AG09319 (cell line): ENCODE measurements around the gene PPIC.

Experiments
- DNase-seq: peaks from one replicate; pipeline ENCODE4 v3.0.0-alpha.2; 2010; ENCODE audit warnings: low read depth; ENCODE audit errors: extremely low read depth
- TF ChIP-seq, protein P1 (sequence below): IDR thresholded peaks from 2 replicates; pipeline ENCODE4 v1.5.1; 2011; ENCODE audit warnings: low read depth, mild to moderate bottlenecking, inconsistent platforms, low read length, moderate library complexity

PPIC gene

DNA sequence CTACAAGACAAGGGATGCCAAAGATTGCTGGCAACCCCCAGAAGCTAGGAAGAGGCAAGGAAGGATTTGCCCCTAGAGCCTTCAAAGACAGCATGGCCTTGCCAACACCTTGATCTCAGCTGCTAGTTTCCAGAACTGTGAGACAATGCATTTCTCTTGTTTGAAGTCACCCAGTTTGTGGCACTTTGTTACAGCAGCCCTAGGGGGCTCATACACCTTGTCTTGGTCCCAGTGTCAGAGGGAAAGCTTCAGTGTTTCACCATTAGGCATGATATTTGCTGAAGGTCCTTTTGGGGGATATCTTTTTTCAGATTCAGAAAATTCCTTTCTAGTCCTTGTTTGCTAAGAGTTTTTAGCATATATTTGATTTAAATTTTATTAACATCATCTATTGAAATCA lies 3.1 kb upstream of the PPIC start:
- TF ChIP-seq, protein P1, sequence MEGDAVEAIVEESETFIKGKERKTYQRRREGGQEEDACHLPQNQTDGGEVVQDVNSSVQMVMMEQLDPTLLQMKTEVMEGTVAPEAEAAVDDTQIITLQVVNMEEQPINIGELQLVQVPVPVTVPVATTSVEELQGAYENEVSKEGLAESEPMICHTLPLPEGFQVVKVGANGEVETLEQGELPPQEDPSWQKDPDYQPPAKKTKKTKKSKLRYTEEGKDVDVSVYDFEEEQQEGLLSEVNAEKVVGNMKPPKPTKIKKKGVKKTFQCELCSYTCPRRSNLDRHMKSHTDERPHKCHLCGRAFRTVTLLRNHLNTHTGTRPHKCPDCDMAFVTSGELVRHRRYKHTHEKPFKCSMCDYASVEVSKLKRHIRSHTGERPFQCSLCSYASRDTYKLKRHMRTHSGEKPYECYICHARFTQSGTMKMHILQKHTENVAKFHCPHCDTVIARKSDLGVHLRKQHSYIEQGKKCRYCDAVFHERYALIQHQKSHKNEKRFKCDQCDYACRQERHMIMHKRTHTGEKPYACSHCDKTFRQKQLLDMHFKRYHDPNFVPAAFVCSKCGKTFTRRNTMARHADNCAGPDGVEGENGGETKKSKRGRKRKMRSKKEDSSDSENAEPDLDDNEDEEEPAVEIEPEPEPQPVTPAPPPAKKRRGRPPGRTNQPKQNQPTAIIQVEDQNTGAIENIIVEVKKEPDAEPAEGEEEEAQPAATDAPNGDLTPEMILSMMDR = no peak

DNA sequence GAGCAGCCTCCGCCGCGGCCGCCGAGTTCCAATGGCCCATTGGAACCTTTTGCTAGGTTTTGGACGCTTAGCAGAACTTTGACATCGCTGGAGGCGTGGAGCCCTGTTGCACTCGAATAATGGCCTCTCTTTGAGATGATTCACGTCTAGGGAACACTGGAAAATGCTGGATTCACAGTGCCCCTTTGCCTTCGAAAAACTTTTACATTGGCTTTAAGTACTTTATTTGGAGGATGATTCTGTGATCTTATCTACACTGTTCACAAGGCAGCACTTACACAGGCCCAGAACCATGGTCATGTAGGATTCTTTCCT lies 536 bp upstream of the PPIC start:
- TF ChIP-seq, protein P1 = no peak
- no peak for DNase-seq

More for the DNA sequence above, 3.1 kb upstream of the PPIC start:
- DNase-seq = no peak

DNA sequence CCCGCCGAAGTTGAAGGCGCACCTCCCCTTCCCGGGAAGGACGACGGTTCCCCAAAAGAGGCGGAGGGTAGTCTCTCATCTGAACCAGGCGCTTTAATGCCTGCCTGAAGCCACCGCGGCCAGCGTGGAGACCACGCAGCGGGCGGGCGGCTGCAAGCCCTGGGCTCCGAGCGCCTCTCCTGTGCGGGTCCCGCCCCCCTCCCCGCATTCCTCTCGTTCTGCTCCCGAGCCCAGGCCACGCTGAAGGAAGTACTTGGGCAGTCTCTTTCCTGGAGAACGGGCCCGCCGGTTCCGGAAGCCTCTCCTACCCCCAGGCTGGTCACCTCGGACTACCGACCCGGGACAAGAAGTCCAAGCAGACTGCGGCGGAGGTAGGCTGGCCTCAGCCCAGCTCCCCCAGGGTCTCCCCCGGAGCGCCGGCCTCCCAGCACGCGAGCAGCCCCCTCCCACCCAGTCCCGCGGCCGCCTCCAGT lies 571 bp downstream of the PPIC start:
- DNase-seq = no peak
- TF ChIP-seq, protein P1 = no peak

DNA sequence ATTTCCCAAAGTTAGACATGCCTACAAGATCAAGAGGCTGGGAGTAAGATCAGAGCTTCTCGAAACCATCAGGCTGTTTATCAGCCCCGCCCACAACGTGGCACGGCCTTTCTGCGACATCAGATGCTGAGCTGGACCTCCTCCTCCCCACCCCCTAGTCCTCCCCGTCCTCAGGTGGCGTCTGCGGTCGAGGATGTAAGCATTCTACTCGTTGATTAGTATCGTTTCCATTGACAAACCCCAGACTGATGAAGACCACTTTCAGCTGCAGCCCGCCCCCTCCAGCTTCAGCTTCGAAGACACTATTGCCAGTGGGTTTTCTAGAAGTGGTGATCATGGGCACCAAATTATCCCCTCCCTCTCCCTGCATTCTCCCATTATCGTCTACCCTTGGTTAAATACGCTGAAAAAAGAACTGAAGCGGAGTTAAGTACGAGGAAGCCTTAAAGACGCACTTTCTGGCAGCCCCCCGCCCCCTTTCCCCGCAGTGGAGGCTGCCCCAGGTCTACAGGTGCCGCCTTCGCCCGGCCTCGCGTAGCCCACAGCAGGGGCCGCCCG lies 1.1 kb downstream of the PPIC start:
- DNase-seq = no peak
- TF ChIP-seq, protein P1 = peak; percentile 16

DNA sequence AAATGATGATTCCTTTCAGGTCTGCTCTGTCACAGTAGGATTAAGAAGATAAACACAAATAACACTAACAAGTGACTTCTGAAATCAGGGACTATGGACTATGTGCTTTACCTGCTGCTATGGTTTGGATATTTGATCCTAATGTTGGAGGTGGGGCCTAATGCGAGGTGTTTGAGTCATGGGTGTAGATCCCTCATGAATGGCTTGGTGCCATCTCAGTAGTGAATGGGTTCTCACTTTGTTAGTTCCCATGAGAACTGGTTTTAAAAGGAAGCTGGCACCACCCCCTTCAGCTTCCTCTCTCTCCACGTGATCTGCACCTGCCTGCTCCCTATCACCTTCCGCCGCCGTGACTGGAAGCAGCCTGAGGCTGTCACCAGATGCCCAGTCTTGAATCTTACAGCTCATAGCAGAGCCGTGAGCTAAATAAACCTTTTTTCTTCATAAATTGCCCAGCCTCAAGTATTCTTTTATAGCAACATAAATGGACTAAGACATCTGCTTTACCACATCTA lies 3.3 kb downstream of the PPIC start:
- no peak for DNase-seq
- TF ChIP-seq, protein P1 = no peak

DNA sequence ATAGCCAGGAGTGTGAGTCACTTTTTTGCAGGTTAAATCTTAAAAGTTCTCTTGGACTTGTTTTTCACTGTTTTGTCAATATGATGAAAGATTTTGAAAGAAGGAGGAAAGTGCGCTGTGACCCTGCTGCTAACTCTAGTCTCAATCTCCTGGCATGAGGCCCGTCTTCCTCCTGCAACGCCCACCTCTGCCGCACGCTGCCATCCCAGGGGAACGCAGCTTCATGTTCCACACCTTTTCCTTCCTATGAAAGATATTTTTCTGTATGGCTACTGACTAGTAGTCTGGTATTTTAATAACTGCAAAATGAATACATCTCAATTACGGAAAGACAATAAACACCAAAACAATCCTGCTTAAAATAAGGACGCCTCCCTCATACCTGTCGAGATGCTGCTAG lies 8.3 kb downstream of the PPIC start:
- TF ChIP-seq, protein P1 = no peak
- no peak for DNase-seq

DNA sequence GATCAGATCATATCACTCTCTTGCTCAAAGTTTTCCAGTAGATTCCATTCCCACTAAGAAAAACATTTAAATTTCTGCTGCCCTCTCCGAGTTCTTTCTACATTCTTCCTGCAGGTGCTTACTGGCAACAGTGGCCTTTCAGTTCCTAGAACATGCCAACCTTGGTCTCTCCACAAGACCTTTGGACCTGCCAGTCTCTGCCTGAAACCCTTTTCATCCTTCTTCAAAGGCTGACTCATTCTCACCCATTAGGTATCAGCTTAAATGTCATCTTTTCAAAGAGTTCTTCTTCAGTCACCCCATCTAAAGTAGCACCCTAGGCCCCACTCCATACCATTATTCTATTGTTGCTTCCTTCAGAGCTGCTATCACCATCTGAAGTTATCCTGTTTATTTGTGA lies 21.8 kb downstream of the PPIC start:
- TF ChIP-seq, protein P1 = no peak
- DNase-seq = no peak
